Melanocyte of skin (primary cell): Measurements from ENCODE around the gene SRRM2. TPM values are rescaled to one million over a fixed set of nuclear protein-coding genes. Genes with fewer than 3 reads are reported as not detected.

Experiments
- small RNA-seq, 2 donors: library from RNA; depleted of rRNA; stranded (forward); fragments of <200 nt; gene quantifications; one replicate each; pipeline ENCODE3, GENCODE V24; 2012
- total RNA-seq, 2 donors: library from RNA; depleted of rRNA; stranded (reverse); fragments of >200 nt; gene quantifications; 2 replicates each; pipeline ENCODE4 v1.2.3, GENCODE V29; 2012

SRRM2 gene
- total RNA-seq, result 10 to 100 TPM; 61.9 to 73.0 TPM

DNA sequence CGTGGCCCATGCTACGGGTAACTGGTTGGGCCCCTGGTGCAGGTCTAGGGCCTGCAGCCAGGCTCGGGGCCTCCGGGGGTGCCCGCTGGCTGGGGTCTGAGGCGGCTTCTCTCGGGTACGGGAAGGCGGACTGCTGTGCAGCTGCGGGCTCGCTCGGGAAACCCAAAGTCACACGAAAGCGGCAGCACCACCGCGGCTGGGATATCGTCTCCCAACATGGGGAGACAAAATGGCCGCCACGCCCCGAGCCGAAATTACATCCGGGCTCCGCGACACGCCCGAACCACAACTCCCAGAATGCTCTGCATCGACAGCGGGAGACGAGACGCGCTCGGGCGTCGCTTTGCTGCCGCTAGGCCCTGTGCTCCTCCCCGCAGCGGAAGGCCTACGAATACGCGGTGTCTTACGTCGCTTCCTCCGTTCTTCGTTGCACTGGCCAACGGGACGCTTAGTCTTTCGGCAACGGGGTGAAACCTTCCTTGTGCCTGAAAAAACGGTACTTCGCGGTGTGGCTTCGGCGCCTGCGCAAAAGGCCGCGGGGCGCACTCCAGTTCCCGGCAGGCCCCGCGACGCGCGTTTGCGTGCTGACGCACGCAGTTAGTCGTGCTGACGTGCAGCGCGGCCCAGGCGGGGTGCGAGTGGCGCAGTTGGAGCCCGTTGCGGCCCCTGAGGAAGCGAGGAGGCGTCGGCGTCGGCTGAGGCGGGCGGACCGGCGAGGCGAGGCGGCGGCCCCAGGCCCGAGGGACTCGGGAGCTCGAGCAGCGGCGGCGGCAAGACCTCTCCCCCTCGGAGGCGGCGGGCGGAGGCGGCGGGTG is at the start of gene SRRM2:
Gene SRRM2, plus strand, starts transcription at position 604 of the 815 bp plus-strand sequence. CDS start 3,727 bp downstream, outside the sequence.

DNA sequence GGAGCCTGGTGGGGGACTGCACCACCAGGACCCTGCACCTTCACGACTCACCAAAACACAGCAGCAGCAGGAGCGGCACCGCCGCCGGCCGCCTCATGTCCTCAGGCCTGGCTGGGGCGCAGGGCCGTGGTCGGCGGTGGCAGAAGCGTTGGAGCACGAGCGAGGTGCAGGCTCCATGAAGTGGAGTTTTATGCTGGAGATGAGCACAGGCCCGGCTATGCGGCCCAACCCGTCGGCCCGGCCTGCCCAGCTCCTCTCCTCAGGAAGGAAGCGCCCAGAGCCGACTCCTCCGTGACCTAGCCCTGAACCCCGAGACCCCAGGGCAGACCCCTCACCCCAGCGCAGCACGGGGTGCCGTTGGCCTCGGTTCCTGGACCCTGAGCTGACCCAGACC is 32.4 kb upstream of the SRRM2 start, which contains the start of gene PRSS27:
Gene PRSS27, minus strand, starts transcription at position 161 of the 394 bp plus-strand sequence. Its CDS starts 64 bp downstream, at position 97.

GRCh38 chr16:2777231-2777902 is 24.9 kb downstream of the SRRM2 start, which contains the start of gene ELOB:
TSS of gene ELOB (minus strand) at chr16:2777280. CDS start at chr16:2777239, 41 bp downstream.

DNA sequence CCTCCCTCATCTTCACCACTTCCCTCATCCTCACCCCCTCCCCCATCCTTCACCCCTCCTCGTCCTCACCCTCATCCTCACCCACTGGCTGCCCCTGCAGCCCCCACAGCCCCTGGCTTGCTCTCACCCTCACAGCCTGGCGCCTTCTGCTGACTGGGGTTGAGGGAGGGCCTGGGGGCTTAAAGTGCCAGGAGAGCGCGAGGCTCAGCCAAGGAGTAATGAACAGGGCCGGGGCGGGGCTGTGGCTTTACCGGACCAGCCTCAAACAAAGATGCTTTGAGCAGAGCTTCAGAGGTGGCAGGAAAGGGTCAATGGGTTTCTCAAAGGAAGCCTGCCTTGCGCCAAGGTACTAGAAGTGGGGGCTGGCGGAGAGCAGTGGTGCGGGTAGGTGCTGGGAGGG is 35.0 kb downstream of the SRRM2 start, which contains the start of gene PRSS33:
Gene PRSS33, minus strand, starts transcription at position 155 of the 400 bp plus-strand sequence. CDS start 1,013 bp downstream, outside the sequence.

GRCh38 chr16:2816751-2817339 is 64.4 kb downstream of the SRRM2 start, which contains the start of gene PRSS21:
TSS of gene PRSS21 (plus strand) at chr16:2817237. CDS start at chr16:2817269, 32 bp downstream.

Small RNAs within 50 kb of the gene (small RNA-seq; reads per million reads assigned to genes)
- 1.9 to 2.3 reads per million in 2 donors for gene SNORA3C

Other genes starting within 250 kb of the SRRM2 start
- gene ATP6V0C, start 238.7 kb upstream of the SRRM2 start, total RNA-seq, result 10 to 100 TPM; 67.6 to 90.5 TPM
- gene AMDHD2, start 232.3 kb upstream of the SRRM2 start, total RNA-seq, result 100 to 1,000 TPM; 141 to 147 TPM
- not detected for gene CEMP1, start 221.2 kb upstream of the SRRM2 start, total RNA-seq
- 10 to 100 TPM; 24.8 to 30.3 TPM for gene PDPK1, start 214.6 kb upstream of the SRRM2 start, total RNA-seq
- gene KCTD5, start 70.1 kb upstream of the SRRM2 start, total RNA-seq, result 10 to 100 TPM; 16.2 to 27.6 TPM
- 1 to 10 TPM in 1 of 2 donors, under 1 TPM in 1; 1.00 to 1.4 TPM for gene PRSS27, start 32.4 kb upstream of the SRRM2 start, total RNA-seq
- gene ELOB, start 24.6 kb downstream of the SRRM2 start, total RNA-seq, result 100 to 1,000 TPM; 238 TPM
- gene PRSS33, start 34.9 kb downstream of the SRRM2 start, total RNA-seq, result not detected
- not detected for gene PRSS41, start 45.8 kb downstream of the SRRM2 start, total RNA-seq
- gene PRSS21, start 64.6 kb downstream of the SRRM2 start, total RNA-seq, result 1 to 10 TPM in 1 of 2 donors, not detected in 1; 1.4 TPM
- not detected for gene ZG16B, start 77.7 kb downstream of the SRRM2 start, total RNA-seq
- not detected for gene PRSS22, start 105.5 kb downstream of the SRRM2 start, total RNA-seq
- gene FLYWCH2, start 130.6 kb downstream of the SRRM2 start, total RNA-seq, result 10 to 100 TPM; 47.8 to 57.6 TPM
- gene FLYWCH1, start 159.3 kb downstream of the SRRM2 start, total RNA-seq, result 100 to 1,000 TPM in 1 of 2 donors, 10 to 100 TPM in 1; 54.6 to 113 TPM
- under 1 TPM; 0.33 to 0.34 TPM for gene KREMEN2, start 211.6 kb downstream of the SRRM2 start, total RNA-seq
- 10 to 100 TPM in 1 of 2 donors, 1 to 10 TPM in 1; 9.6 to 22.0 TPM for gene PAQR4, start 216.7 kb downstream of the SRRM2 start, total RNA-seq
- 10 to 100 TPM; 16.5 to 52.3 TPM for gene PKMYT1, start 227.8 kb downstream of the SRRM2 start, total RNA-seq